HFFc6 (cell line): ENCODE results near the gene MESP1. TPM values are rescaled to one million over a fixed set of nuclear protein-coding genes. Genes with fewer than 3 reads are reported as not detected.

ENCODE experiments used
- DNase-seq: peaks from one replicate; pipeline ENCODE4 v3.0.0-alpha.2; 2018
- H3K27ac Mint-ChIP-seq: 2 replicates; pipeline ENCODE4 v1.8.0; 2020; ENCODE audit warnings: mild to moderate bottlenecking, mixed read lengths
- H3K27me3 Mint-ChIP-seq: 2 replicates; pipeline ENCODE4 v1.8.0; 2021; ENCODE audit warnings: mild to moderate bottlenecking, moderate library complexity, mixed read lengths; ENCODE audit not compliant: insufficient read depth
- H3K36me3 Mint-ChIP-seq: 2 replicates; pipeline ENCODE4 v1.8.0; 2021; ENCODE audit warnings: low read depth, mixed read lengths
- H3K4me1 Mint-ChIP-seq: 2 replicates; pipeline ENCODE4 v1.8.0; 2020; ENCODE audit warnings: low read depth, mixed read lengths
- H3K4me3 Mint-ChIP-seq: 2 replicates; pipeline ENCODE4 v1.8.0; 2020; ENCODE audit warnings: mild to moderate bottlenecking, moderate library complexity, mixed read lengths
- H3K9me3 Mint-ChIP-seq: 2 replicates; pipeline ENCODE4 v1.8.0; 2020; ENCODE audit warnings: mild to moderate bottlenecking, mixed read lengths
- total RNA-seq, 6 experiments: library from RNA; stranded (reverse); fragmentation: NEBNext Ultra II Directional; extraction: Animal tissue kit (Norgen Biotek cat#: 25700); gene quantifications; 2 replicates in 1 of 6; 3 replicates in 5 of 6; pipeline ENCODE4 v1.2.3, GENCODE V29; 2021
- TF ChIP-seq, protein P1 (sequence below): fragments of 200-600 bp; sonication (generic); IDR thresholded peaks from 2 replicates; pipeline ENCODE4 v1.5.0; 2021; ENCODE audit warnings: antibody characterized with exemption, mild to moderate bottlenecking

Gene MESP1
- total RNA-seq, 6 experiments from 2014 or later: 0.13 to 0.57 (median 0.26) TPM

DNA sequence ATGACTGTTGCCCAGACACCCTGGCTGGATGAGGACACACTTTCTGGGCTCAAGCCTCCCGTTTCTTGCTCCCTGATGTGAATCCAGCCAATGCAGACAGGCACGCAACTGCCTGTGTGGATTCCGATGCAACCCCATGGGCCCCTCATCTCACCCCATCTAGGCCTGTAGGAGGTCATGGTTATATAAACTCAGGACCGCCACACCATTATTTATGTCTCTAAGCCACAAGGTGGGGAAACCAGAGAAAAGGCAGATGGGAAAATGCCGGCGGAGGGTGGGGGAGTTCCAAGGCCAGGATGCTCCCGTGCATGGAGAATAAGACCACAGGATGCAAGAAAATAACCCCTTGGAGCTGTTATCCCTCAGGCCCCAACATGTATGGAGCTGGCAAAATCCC is 2.0 kb downstream of the MESP1 start:
- Mint-ChIP-seq H3K27me3 (peaks cover 4% of the 10 kb centered on the region), H3K36me3 (no peaks in the 10 kb centered on the region), H3K4me3 (no peak overlapping the region), H3K27ac (no peak overlapping the region), H3K4me1 (no peaks in the 10 kb centered on the region), H3K9me3 (no peaks in the 10 kb centered on the region)
- TF ChIP-seq, protein P1, sequence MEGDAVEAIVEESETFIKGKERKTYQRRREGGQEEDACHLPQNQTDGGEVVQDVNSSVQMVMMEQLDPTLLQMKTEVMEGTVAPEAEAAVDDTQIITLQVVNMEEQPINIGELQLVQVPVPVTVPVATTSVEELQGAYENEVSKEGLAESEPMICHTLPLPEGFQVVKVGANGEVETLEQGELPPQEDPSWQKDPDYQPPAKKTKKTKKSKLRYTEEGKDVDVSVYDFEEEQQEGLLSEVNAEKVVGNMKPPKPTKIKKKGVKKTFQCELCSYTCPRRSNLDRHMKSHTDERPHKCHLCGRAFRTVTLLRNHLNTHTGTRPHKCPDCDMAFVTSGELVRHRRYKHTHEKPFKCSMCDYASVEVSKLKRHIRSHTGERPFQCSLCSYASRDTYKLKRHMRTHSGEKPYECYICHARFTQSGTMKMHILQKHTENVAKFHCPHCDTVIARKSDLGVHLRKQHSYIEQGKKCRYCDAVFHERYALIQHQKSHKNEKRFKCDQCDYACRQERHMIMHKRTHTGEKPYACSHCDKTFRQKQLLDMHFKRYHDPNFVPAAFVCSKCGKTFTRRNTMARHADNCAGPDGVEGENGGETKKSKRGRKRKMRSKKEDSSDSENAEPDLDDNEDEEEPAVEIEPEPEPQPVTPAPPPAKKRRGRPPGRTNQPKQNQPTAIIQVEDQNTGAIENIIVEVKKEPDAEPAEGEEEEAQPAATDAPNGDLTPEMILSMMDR: no peak
- DNase-seq: no peak

DNA sequence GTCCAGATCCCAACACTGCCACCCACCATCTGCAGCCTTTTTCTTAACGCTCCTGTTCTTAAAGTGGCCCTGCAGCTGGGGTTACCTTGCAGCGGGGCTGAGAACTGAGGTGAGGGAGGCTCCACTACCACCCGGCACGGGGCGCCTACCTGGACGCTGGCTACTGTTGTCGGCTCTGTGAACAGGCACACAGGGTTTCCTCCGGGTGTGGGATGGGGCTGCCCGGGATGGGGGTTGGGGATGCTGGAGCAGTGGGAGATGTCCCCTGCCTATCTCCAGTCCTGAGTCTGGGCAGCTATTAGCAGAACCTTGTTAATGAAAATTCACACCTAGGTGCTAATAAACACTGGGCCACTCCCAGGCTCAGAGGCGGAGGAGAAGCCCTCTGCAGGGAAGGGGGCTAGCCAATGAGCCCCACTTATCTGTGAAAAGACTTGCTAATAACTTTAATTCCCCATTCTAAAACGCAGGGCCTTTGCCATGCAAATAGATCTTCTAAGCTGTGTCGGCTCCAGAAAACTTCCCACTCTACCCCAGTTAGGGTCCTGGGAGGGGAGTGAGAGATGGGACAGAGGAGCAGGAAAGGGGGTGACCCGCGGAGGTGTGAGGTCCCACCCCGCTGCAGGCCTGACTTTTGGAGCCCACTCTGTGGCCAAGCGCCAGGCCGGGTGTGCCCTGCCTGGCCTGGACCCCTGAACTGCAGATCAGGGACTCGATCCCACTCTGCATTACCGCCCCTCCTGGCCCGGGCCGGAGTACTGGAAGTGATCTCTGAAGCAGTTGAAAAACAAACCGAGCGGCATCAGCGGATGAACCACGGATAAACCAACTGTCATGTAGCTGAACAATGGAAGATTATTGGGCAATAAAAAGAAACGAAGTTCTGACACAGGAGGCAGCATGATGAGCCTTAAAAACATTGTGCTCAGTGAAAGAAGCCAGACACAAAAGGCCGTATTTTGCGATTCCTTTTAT is 3.1 kb downstream of the MESP1 start:
- TF ChIP-seq, protein P1: no peak
- DNase-seq: no peak
- no peaks in the 10 kb centered on the region for H3K4me1 Mint-ChIP-seq
- H3K4me3 Mint-ChIP-seq: no peak overlapping the region
- no peak overlapping the region for H3K27ac Mint-ChIP-seq
- H3K27me3 Mint-ChIP-seq: peaks cover 7% of the 10 kb centered on the region
- no peaks in the 10 kb centered on the region for H3K36me3 Mint-ChIP-seq
- no peaks in the 10 kb centered on the region for H3K9me3 Mint-ChIP-seq

GRCh38 chr15:89746386-89746780 is 4.7 kb downstream of the MESP1 start:
- Mint-ChIP-seq H3K4me3 (no peak overlapping the region), H3K9me3 (no peaks in the 10 kb centered on the region), H3K4me1 (no peaks in the 10 kb centered on the region), H3K27me3 (peaks cover 7% of the 10 kb centered on the region), H3K36me3 (no peaks in the 10 kb centered on the region), H3K27ac (no peak overlapping the region)
- TF ChIP-seq, protein P1: no peak
- no peak for DNase-seq

- H3K4me1 Mint-ChIP-seq: no peaks in the 10 kb centered on the region
- no peak for DNase-seq
- no peaks in the 10 kb centered on the region for H3K9me3 Mint-ChIP-seq
- H3K27me3 Mint-ChIP-seq: peaks cover 7% of the 10 kb centered on the region
- no peak overlapping the region for H3K4me3 Mint-ChIP-seq
- no peak overlapping the region for H3K27ac Mint-ChIP-seq
- TF ChIP-seq, protein P1: no peak
- no peaks in the 10 kb centered on the region for H3K36me3 Mint-ChIP-seq
Measured at GRCh38 chr15:89745768-89746167, 5.3 kb downstream of the MESP1 start.

DNA sequence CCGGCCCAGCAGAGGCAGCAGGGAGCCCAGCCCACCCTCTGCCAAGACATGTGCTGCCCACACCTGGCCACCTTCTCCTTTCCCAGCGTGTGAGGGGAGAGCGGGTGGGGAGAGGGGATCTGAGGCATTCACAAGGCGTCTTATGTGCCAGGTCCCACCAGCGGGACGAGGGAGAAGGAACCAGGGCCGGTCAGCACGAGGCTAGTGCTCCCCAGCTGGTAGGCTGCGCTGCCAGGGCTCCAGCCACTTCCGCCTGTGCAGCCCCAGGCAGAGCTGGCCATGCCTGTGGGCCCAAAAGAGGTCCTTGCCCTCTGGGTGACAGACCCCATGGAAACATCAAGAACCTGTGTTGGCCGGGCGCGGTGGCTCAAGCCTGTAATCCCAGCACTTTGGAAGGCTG is 5.9 kb downstream of the MESP1 start:
- no peak for DNase-seq
- TF ChIP-seq, protein P1: no peak
- Mint-ChIP-seq H3K9me3 (no peaks in the 10 kb centered on the region), H3K4me3 (no peak overlapping the region), H3K36me3 (no peaks in the 10 kb centered on the region), H3K27ac (no peak overlapping the region), H3K4me1 (no peaks in the 10 kb centered on the region), H3K27me3 (peaks cover 7% of the 10 kb centered on the region)
